Activated T-helper 1 cell treated with Interleukin-2 at 50 U/mL for 16 hours (primary cell): ENCODE results near the gene TP53BP1.
"Not testable (repeated sequence)": the region's sequence is repeated elsewhere in the genome, so short reads cannot be mapped to it uniquely, and the experiment has no call there.

Experiments used
- DNase-seq: peaks from one replicate; pipeline ENCODE4 v3.0.0-alpha.2; 2020; ENCODE audit warnings: low read depth

The TP53BP1 gene

GRCh38 chr15:43412096-43412495, 80.9 kb downstream of the TP53BP1 start:
- no peak for DNase-seq

DNA sequence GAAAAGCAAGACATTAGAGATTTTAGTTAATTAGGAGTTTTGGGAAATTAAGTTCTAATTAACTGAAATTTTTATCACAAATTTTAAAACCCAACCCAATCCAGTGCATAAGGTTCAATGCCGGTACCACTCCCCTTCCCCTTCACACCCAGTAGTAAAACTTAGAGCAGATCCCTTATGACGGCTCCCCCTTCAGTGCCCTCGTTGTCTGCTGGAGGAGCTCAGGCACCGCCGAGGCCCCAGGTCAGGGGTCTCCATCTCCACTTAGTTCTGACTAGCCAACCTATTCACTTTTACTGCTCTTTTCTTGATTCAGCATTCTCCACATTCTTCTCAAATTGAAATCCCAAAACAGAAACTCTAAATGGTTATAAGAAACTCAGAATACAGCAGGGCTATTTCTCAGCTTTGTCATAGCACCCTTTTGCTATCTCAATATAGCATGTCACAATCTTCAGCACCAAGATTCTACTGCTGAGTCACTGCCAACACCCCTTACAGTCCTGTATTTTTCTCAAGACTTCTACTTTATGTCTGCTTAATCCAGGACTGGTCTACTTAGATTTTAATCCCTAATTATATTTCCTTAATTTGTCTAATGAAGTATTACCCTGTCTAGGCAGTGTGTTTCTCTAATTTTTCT, 82.3 kb downstream of the TP53BP1 start:
- no peak for DNase-seq

GRCh38 chr15:43408789-43409188, 84.2 kb downstream of the TP53BP1 start:
- no peak for DNase-seq

GRCh38 chr15:43406808-43407207, 86.1 kb downstream of the TP53BP1 start:
- DNase-seq = no peak

- no peak for DNase-seq
Observed at GRCh38 chr15:43406189-43406588, 86.8 kb downstream of the TP53BP1 start.

DNA sequence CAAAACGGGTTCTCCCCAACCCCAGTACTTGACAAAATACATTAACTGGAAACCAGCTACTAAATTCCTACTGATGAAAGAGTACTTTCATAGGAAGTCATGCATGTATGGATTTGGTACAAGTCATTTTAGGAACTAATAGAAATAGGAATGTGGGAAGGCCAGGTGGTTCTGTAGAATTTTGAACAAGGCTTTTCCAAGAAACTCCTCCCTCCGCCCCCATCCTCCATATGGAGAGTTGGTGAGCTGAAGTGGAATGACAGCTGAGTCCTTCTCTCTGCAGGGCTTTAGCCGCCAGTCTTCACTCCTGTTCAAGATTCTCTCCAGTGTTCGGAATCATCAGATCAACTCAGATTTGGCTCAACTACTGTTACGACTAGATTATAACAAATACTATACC, 88.8 kb downstream of the TP53BP1 start:
- no peak for DNase-seq

DNA sequence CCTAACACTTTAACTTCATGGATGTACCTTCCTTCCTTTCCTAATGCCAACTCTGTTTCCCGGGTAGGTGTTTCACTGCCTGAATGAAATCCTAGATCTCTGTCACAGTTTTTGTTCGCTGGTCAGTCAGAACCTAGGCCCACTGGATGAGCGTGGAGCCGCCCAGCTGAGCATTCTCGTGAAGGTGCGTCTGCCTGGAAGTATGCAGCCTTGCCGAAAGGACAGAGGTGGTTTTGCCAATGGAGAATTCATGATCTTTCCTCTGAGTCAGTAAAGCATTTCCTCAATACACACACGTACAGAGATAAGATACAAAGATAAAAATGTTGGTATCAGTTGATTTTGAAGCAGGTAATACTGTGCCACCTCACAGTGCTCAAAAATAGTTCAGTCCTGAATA, 89.3 kb downstream of the TP53BP1 start:
- DNase-seq = no peak

DNA sequence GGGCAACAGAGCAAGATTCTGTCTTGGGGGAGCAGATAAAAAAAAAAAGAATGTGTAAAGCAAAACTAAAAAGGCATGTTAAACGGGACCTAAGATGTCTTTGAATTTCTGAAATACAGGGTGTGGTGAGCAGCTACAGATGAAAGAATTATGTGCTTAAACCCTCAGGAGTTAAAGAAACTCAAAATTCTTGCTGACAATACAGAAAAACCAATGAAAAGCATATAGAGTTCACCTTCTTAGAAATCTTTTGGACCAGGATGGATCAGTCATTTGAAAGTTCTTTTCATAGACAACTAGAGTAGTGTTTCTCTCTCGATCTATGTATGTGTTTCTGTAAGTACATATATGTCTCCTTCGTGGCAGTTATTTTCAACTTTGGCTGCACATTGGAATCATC, 90.7 kb downstream of the TP53BP1 start:
- DNase-seq = no peak

- DNase-seq = not testable (repeated sequence)
Observed at GRCh38 chr15:43393592-43393991, 99.4 kb downstream of the TP53BP1 start.

- DNase-seq = no peak
Observed at GRCh38 chr15:43390723-43391122, 102.2 kb downstream of the TP53BP1 start.

GRCh38 chr15:43383070-43383469, 109.9 kb downstream of the TP53BP1 start:
- DNase-seq = no peak

GRCh38 chr15:43382310-43382709, 110.6 kb downstream of the TP53BP1 start:
- no peak for DNase-seq

GRCh38 chr15:43378601-43379000, 114.4 kb downstream of the TP53BP1 start:
- no peak for DNase-seq

DNA sequence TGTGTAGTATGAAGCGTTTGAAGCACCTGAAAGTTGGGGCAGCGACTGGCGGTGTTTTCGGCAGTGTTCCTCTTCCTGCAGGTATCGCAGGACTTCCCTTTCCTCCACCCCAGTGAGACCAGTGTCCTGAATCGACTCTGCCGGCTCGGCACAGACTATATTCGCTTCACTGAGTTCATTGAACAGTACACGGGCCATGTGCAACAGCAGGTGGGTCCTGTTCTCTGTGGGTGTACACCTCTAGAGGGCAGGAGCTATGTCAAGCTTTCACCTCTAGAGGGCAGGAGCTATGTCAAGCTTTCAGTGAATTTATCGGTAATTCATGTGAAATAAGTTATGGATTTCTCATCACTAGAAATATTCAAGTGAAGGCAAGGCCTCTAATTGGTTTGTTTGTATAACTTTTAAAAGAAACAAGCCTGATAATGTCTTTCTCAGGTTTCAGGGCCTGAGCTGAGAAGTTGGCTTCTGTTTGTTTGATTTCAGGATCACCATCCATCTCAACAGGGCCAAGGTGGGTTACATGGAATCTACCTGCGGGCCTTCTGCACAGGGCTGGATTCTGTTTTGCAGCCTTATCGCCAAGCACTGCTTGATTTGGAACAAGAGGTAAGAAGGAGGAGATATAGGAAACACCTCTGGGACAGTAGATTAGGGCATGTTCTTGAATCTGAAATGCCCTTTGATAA, 116.8 kb downstream of the TP53BP1 start:
- DNase-seq = peak; percentile 0

GRCh38 chr15:43370975-43371974, 121.7 kb downstream of the TP53BP1 start, which contains the start of the genes TUBGCP4 and ZSCAN29:
TUBGCP4 (plus strand) TSS chr15:43371101; CDS start chr15:43371355, 254 bp downstream.
ZSCAN29 (minus strand) TSS chr15:43371043; CDS start chr15:43369913, 1,130 bp downstream.
- DNase-seq = peak; percentile 64

GRCh38 chr15:43370310-43370974, 122.5 kb downstream of the TP53BP1 start:
- DNase-seq = no peak

DNA sequence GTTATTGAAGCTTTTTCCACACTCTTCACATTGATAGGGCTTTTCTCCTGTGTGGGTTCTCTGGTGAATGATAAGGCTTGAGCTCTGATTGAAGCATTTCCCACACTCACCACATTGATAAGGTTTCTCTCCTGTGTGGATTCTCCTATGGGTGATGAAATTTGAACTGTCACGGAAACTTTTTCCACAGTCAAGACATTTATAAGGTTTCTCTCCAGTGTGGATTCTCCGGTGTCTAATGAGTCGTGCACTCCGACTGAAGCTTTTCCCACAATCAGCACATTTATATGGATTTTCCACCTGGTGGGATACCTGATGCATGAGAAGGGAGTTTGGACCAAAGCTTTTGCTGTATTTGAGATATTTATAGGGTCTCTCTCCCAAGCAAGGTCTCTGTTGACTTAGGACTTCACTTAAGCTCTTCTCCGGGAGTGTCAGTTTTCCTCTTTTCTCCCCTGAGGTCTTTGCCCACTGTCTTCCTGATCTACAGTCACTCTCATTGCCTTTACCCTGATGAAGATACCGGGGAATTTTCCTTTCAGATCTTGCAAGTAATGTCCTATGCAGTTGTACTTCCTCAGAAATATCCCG, 131.5 kb downstream of the TP53BP1 start:
- no peak for DNase-seq

DNA sequence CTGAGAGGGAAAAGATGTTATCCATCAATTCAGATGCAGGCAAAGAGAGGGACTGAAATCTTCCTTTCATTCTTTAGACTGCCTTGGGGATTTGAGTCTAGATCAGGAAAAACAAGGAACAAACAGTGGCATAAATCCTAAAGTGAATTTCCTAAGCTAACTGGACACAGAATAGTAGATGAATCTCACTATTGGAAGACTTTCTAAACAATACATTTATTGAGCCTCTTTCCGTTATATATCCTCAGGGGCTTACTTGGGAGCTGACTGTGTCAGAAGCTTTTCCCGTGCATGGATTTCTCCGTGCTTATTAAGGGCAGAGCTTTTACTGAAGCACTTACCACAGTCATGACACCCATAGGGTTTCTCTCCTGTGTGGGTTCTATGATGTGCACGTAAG, 132.1 kb downstream of the TP53BP1 start:
- no peak for DNase-seq
